Articular chondrocyte of knee joint (primary cell): Measurements from ENCODE around the gene ANKRD17. TPM values are rescaled to one million over a fixed set of nuclear protein-coding genes. Genes with fewer than 3 reads are reported as not detected.

Experiments used
- small RNA-seq: library from RNA; depleted of rRNA; stranded (forward); fragments of <200 nt; gene quantifications from one replicate; pipeline ENCODE3, GENCODE V24; 2012
- total RNA-seq: library from RNA; depleted of rRNA; stranded (reverse); fragments of >200 nt; gene quantifications from 2 replicates; pipeline ENCODE4 v1.2.3, GENCODE V29; 2012

Gene ANKRD17
- 71.3 and 74.2 TPM in 2 replicates for total RNA-seq

GRCh38 chr4:73258686-73259570, at the start of gene ANKRD17:
Gene ANKRD17 (minus strand): TSS chr4:73258798. CDS start chr4:73258668, 130 bp downstream.

GRCh38 chr4:73069338-73070073, 189.1 kb downstream of the ANKRD17 start, which contains the start of gene COX18:
Gene COX18 (minus strand): TSS chr4:73069716. CDS start chr4:73069649, 67 bp downstream.

Small RNA genes within 50 kb of the gene (small RNA-seq; reads per million reads assigned to genes)
- gene RF00334 = not detected
- not detected for gene RNU6ATAC5P

Other genes with a start within 250 kb of the ANKRD17 start
- gene COX18, start 189.1 kb downstream of the ANKRD17 start, total RNA-seq = 23.0 and 25.6 TPM in 2 replicates
- gene ALB, start 145.5 kb upstream of the ANKRD17 start, total RNA-seq = not detected in 2 replicates
- 0.22 TPM in 1 of 2 replicates, not detected in the other for gene AFP, start 177.4 kb upstream of the ANKRD17 start, total RNA-seq
- gene AFM, start 222.9 kb upstream of the ANKRD17 start, total RNA-seq = not detected in 2 replicates